ENCODE results near the gene TRIO. TPM values are rescaled to one million over a fixed set of nuclear protein-coding genes. Genes with fewer than 3 reads are reported as not detected.
A peak's percentile ranks its signal among the peaks of the same experiment; 100 is the strongest.

Gene TRIO
- polyA plus RNA-seq, 1 of the 3 experiments (the other 2 are of a cell fraction): 229 TPM

GRCh38 chr5:14406554-14406849 is 263.4 kb downstream of the TRIO start (continued):
- TF ChIP-seq CTCF (IDR thresholded peaks at IDR 0.05) (no peak), NRF1 (IDR thresholded peaks at IDR 0.05; ENCODE audit: low read depth, low read length) (no peak), GABPA (IDR thresholded peaks at IDR 0.05; ENCODE audit: low read depth) (no peak), RCOR1 (IDR thresholded peaks at IDR 0.05; ENCODE audit: low read length) (no peak), TCF12 (IDR thresholded peaks at IDR 0.05) (peak; percentile 96), TAF1 (IDR thresholded peaks at IDR 0.05; ENCODE audit: borderline replicate concordance, low read depth, low read length) (no peak), RAD21 (IDR thresholded peaks at IDR 0.05; ENCODE audit: low read length) (no peak), YY1 (IDR thresholded peaks at IDR 0.05; ENCODE audit: low read depth) (no peak), PBX3 (IDR thresholded peaks at IDR 0.05) (peak; percentile 90), JUND (IDR thresholded peaks at IDR 0.05) (peak; percentile 98), SMC3 (IDR thresholded peaks at IDR 0.05; ENCODE audit: low read depth, low read length) (no peak), FOXM1 (IDR thresholded peaks at IDR 0.05; ENCODE audit: low read depth) (peak; percentile 96), EZH2phosphoT487 (IDR thresholded peaks at IDR 0.05; ENCODE audit: borderline replicate concordance, low read depth) (no peak), MEF2A (IDR thresholded peaks at IDR 0.05; ENCODE audit: borderline replicate concordance, low read depth) (0 out of 2 replicates have a peak, but pooled peaks have one; percentile 8), SIN3A (IDR thresholded peaks at IDR 0.05; ENCODE audit: borderline replicate concordance, low read depth, low read length) (peak; percentile 89; the same call in 1 of the 2 replicates), RFX5 (IDR thresholded peaks at IDR 0.05; ENCODE audit: low read length) (no peak), TEAD4 (IDR thresholded peaks at IDR 0.05; ENCODE audit: borderline replicate concordance, insufficient read depth) (peak; percentile 90), RXRA (IDR thresholded peaks at IDR 0.05; ENCODE audit: borderline replicate concordance, low read depth) (peak; percentile 77; the same call in 1 of the 2 replicates), MAX (IDR thresholded peaks at IDR 0.05; ENCODE audit: low read depth) (peak; percentile 85)

- H3K27ac ChIP-seq (ENCODE audit: low read depth in 2 of 2, low read length in 1 of 2): peak overlapping the region; percentile 98 to 100
- H3K4me1 ChIP-seq (ENCODE audit: control insufficient read depth in 1 of 2, insufficient read depth in 2 of 2, low read depth in 1 of 2, low read length in 1 of 2): peaks cover 53 to 65% of the 10 kb centered on the region in 2 experiments
- ChIA-PET CTCF (interaction anchor here (1.0 kb wide), 1 partner anchor 241 kb away, joined by 3 read pairs; no protein-coding TSS in a partner anchor), POLR2A (no interaction called here)
- peak overlapping the region; percentile 46; the same call in 1 of the 2 replicates for H3K9ac ChIP-seq
- no peak overlapping the region for H3K4me3 ChIP-seq (ENCODE audit: low read depth in 2 of 2, low read length in 1 of 2)
- no peaks in the 10 kb centered on the region for H3K27me3 ChIP-seq (ENCODE audit: insufficient read depth)
- H2AFZ ChIP-seq (ENCODE audit: low read depth): no peak overlapping the region
- DNase-seq: no peak
- no peaks in the 10 kb centered on the region for H3K9me3 ChIP-seq
- no peaks in the 10 kb centered on the region for H4K20me1 ChIP-seq (ENCODE audit: insufficient read depth)
- H3K79me2 ChIP-seq (ENCODE audit: insufficient read depth): peaks cover 64% of the 10 kb centered on the region; the same call in 1 of the 2 replicates
- H3K4me2 ChIP-seq: peak overlapping the region; percentile 66; the same call in 1 of the 2 replicates
- H3K36me3 ChIP-seq (replicated peaks in 1 of 2; ENCODE audit: control insufficient read depth in 1 of 2, insufficient read depth in 2 of 2, low read length in 1 of 2): peaks cover 13 to 29% of the 10 kb centered on the region in 2 experiments
- H3K9me2 ChIP-seq: no peaks in the 10 kb centered on the region
- peaks cover 56% of the 10 kb centered on the region for H3F3A ChIP-seq (replicated peaks; ENCODE audit: insufficient read depth)
- 72% methylated on average over 5 of the region's 5 CpGs for WGBS (ENCODE audit: low lambda C conversion rate)
- TF ChIP-seq RFX5 (IDR thresholded peaks at IDR 0.05; ENCODE audit: low read length): no peak
- TF ChIP-seq TAF1 (IDR thresholded peaks at IDR 0.05; ENCODE audit: borderline replicate concordance, low read depth, low read length): no peak
- no peak for TF ChIP-seq MXI1 (IDR thresholded peaks at IDR 0.05; ENCODE audit: low read depth, low read length)
- no peak for TF ChIP-seq ELF1 (IDR thresholded peaks at IDR 0.05)
- no peak for TF ChIP-seq REST (IDR thresholded peaks at IDR 0.05; ENCODE audit: low read depth, low read length)
- no peak for TF ChIP-seq MEF2A (IDR thresholded peaks at IDR 0.05; ENCODE audit: borderline replicate concordance, low read depth)
- no peak for TF ChIP-seq TEAD4 (IDR thresholded peaks at IDR 0.05; ENCODE audit: borderline replicate concordance, insufficient read depth)
- no peak for TF ChIP-seq EZH2phosphoT487 (IDR thresholded peaks at IDR 0.05; ENCODE audit: borderline replicate concordance, low read depth)
- TF ChIP-seq USF1 (IDR thresholded peaks at IDR 0.05; ENCODE audit: borderline replicate concordance, low read depth): no peak
- no peak for TF ChIP-seq NFIC (IDR thresholded peaks at IDR 0.05; ENCODE audit: borderline replicate concordance)
- TF ChIP-seq SMC3 (IDR thresholded peaks at IDR 0.05; ENCODE audit: low read depth, low read length): no peak
Observed at GRCh38 chr5:14407051-14407450, 263.9 kb downstream of the TRIO start.
